Measurements from ENCODE around the gene MRPS24.

The MRPS24 gene

DNA sequence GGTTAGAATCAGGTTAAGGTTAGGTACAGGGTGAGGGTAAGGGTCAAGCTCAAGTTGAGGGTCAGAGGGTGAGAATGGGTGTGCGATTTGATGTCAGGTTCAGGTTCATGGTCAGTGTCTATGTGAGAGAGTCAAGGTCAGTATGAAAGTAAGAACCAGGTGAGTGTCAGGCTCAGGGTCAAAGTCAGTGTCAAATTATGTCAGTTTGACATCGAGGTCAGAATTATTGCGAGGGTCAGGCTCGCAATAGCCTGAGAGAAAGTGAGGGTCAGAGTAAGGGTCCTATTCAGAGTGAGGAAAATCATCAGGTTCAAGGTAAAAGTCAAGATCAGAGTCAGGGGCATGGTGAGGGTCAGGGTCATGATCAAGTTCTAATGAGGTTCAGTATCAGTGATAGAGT lies 13.0 kb downstream of the MRPS24 start:
- DNase-seq (ENCODE audit: insufficient read length, low spot score): no peak
- no peak for FAIRE-seq
- TF ChIP-seq, protein P1, sequence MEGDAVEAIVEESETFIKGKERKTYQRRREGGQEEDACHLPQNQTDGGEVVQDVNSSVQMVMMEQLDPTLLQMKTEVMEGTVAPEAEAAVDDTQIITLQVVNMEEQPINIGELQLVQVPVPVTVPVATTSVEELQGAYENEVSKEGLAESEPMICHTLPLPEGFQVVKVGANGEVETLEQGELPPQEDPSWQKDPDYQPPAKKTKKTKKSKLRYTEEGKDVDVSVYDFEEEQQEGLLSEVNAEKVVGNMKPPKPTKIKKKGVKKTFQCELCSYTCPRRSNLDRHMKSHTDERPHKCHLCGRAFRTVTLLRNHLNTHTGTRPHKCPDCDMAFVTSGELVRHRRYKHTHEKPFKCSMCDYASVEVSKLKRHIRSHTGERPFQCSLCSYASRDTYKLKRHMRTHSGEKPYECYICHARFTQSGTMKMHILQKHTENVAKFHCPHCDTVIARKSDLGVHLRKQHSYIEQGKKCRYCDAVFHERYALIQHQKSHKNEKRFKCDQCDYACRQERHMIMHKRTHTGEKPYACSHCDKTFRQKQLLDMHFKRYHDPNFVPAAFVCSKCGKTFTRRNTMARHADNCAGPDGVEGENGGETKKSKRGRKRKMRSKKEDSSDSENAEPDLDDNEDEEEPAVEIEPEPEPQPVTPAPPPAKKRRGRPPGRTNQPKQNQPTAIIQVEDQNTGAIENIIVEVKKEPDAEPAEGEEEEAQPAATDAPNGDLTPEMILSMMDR (IDR thresholded peaks at IDR 0.05; ENCODE audit: insufficient read depth, missing control alignments): no peak

DNA sequence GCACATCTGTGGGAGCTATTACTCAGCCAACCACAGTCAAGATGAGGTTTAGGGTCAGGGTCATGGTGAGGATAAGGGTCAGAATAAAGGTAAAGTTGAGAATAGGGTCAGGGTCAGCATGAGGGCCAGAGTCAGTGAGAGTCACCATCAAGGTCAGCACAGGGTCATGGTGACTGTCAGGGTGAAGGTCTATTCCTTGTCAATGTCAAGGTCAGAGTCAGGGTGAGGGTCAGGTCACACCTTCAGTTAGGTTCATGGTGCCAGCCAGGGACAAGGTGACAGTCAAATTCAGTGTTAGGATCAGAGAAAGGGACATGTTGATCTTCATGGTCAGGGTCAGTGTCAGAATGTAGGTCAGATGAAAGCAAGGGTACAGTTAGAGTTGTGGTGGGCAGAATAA lies 14.1 kb downstream of the MRPS24 start:
- no peak for FAIRE-seq
- DNase-seq (ENCODE audit: insufficient read length, low spot score): no peak
- TF ChIP-seq, protein P1 (IDR thresholded peaks at IDR 0.05; ENCODE audit: insufficient read depth, missing control alignments): no peak

DNA sequence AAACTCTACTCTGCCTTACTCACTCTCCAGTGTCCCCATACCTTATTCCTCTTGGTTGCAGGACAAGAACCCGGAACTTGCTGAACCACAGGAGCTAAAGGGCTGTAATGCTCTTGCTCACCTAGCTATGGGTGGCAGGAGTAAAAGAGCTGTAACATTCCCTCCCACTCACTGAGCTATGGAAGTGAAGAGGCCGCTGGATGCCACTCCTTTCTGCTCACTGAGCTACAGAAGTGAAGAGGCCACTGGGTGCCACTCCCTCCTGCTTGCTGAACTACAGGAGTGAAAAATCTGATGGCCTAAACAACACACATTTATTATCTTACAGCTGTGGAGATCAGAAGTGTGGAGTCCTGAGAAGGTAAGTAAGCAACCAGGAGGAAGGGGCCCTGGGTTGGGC lies 17.5 kb downstream of the MRPS24 start:
- FAIRE-seq (no peak), DNase-seq (ENCODE audit: insufficient read length, low spot score) (no peak)
- TF ChIP-seq, protein P1 (IDR thresholded peaks at IDR 0.05; ENCODE audit: insufficient read depth, missing control alignments): no peak

DNA sequence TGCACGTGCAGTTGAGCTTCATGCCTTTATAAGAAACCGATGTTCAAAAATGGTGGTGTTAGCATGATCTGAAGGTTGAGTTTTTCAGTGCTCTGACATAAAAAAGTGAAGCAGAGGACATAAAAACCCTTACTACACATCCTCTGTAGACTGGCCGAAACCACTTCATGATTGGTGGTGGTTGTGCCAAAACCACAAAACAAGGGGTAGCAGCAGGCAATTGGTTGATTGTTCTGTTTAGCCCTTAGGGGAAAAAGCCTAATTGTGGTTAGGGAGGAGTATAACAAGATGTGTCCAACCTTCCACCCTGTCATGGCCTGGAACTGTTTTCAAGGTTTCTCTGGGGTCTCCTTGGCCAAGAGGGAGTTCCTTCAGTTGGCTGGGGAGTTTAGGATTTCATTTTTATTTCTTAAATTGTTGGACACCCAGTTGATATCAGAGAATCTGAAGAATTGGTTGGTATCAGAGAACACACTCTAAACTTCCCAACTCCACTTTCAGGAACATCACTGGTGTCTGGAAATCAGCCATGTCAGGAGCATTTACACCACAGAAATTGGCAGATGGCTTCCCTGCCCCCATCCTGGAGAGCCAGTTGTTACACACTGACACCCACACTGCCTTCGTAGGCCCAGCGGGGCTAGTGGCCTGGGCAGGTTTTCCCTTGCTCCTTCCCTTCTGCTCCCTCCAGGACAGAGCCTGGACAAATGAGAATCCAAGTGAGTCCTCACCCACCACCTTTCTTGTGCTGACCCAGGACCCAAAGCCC lies 18.8 kb downstream of the MRPS24 start:
- no peak for FAIRE-seq
- TF ChIP-seq, protein P1 (IDR thresholded peaks at IDR 0.05; ENCODE audit: insufficient read depth, missing control alignments): no peak
- no peak for DNase-seq (ENCODE audit: insufficient read length, low spot score)

DNA sequence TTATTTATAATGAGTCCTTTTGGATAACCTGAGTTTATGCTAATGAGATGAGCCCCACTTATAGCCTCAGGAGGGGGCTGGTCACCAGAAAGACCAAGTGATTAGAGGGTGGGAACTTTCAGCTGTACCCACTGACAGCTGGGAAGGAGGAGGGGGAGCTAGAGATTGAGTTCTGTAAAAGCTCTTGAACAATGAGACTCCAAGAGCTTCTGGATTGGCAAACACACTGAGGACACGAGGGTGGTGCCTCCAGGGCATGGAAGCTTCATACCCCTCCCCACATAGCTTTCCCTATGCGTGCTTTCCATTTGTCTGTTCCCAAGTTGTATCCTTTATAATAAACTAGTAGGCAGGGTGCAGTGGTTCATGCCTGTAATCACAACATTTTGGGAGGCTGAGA lies 20.3 kb downstream of the MRPS24 start:
- TF ChIP-seq, protein P1 (IDR thresholded peaks at IDR 0.05; ENCODE audit: insufficient read depth, missing control alignments): no peak
- no peak for FAIRE-seq
- no peak for DNase-seq (ENCODE audit: insufficient read length, low spot score)

DNA sequence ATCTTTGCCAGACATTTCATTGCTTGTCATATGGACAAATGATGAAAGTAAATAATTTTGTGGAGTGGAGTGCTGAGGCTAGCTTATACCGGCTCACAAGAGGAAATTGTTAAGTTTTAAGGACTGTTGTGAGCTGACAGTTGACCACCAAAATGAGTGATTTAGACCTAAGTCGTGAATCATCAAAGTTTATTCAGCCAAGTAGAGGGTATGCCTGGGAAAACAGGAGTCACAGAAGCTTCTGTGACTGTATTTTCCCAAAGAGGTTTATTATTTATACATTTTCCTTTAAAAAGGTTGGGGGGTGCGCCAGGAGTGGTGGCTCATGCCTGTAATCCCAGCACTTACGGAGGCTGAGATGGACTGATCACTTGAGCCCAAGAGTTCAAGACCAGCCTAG lies 21.8 kb downstream of the MRPS24 start:
- no peak for DNase-seq (ENCODE audit: insufficient read length, low spot score)
- FAIRE-seq: no peak

DNA sequence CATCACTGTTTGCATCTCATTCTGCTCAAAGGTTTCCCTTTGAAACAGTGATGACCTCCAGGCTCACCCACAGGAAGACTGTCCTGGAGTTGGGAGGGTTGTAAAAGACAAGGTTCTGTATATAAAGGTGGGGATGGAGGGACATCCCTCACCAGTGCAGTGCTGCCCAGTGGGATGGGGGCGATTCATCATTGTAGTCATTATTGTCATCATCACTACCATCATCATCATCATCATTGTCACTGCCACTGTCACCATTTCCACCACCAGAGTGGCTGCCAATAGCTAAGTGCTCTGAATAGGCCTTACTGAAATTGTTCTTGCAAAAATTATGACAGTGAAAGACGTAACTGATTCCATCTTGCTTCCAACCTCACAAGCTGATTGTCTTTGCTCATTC lies 24.7 kb downstream of the MRPS24 start:
- DNase-seq (ENCODE audit: insufficient read length, low spot score) (no peak), FAIRE-seq (no peak)
- TF ChIP-seq, protein P1 (IDR thresholded peaks at IDR 0.05; ENCODE audit: insufficient read depth, missing control alignments): no peak

More for the DNA sequence above, 21.8 kb downstream of the MRPS24 start:
- TF ChIP-seq, protein P1 (IDR thresholded peaks at IDR 0.05; ENCODE audit: insufficient read depth, missing control alignments): no peak
